RCC 7860 (cell line): ENCODE data around the gene CFDP1.
A peak's percentile ranks its signal among the peaks of the same experiment; 100 is the strongest.
"Not testable (repeated sequence)": the region's sequence is repeated elsewhere in the genome, so short reads cannot be mapped to it uniquely, and the experiment has no call there.

Source experiments
- DNase-seq: peaks from one replicate; pipeline ENCODE4 v3.0.0-alpha.2; 2015; ENCODE audit warnings: low spot score
- FAIRE-seq: peaks from 2 replicates; lab custom pipeline; 2012; peaks lifted over from hg19 to GRCh38; lab: Jason Lieb, UNC

CFDP1 gene

GRCh38 chr16:75459691-75460090 is 26.4 kb upstream of the CFDP1 start:
- no peak for FAIRE-seq

GRCh38 chr16:75458439-75458838 is 25.1 kb upstream of the CFDP1 start:
- FAIRE-seq (no peak), DNase-seq (no peak)

More at GRCh38 chr16:75459691-75460090, 26.4 kb upstream of the CFDP1 start:
- DNase-seq: no peak

DNA sequence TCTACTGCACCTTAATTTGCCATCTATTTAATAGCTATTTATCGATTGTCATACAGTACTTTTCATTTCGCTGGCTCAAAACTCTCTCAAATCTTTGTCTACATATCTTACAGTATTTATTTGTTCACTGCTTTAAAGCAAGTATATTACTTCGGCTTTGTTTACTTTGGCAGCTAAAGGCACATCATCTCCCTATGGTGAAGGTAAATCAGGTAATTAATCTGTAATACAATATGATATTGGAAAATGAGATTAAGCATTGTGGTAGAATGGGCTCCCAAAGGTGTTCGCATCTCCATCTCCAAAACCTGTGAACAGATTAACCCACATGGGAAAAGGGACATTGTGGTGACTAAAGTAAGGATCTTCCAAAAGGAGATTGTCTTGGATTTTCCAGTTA is 24.7 kb upstream of the CFDP1 start:
- FAIRE-seq: no peak
- no peak for DNase-seq

- DNase-seq (no peak), FAIRE-seq (no peak)
These were observed 24.2 kb upstream of the CFDP1 start for GRCh38 chr16:75457485-75458021.

- no peak for FAIRE-seq
- DNase-seq: no peak
These were observed 23.7 kb upstream of the CFDP1 start for GRCh38 chr16:75456971-75457370.

- DNase-seq, FAIRE-seq: not testable (repeated sequence)
These were observed 23.2 kb upstream of the CFDP1 start for GRCh38 chr16:75456486-75456885.

- FAIRE-seq: no peak
- DNase-seq: no peak
These were observed 22.4 kb upstream of the CFDP1 start for GRCh38 chr16:75455677-75456076.

- no peak for FAIRE-seq
These were observed 19.3 kb upstream of the CFDP1 start for GRCh38 chr16:75452464-75453190.

DNA sequence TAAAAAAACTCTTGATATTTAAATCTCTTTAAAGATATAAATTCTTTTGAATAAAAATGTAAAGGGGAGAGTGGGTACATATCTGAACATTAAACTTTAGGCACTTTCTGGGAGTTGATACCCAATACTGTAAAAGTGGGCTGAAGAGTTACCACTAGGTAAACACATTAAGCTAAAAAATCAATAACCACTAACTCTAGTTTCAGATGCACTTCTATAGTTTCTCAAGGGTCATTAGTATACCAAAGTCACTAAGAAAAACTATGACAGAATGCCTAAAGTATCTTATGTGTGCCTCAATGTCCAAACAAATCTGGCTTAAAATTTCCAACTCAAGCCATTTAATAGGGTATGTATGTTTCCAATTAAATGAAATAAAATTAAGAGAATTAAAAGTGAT is 13.1 kb upstream of the CFDP1 start:
- DNase-seq: no peak
- no peak for FAIRE-seq

More at GRCh38 chr16:75452464-75453190, 19.3 kb upstream of the CFDP1 start:
- DNase-seq: no peak

- FAIRE-seq (no peak), DNase-seq (no peak)
These were observed 12.0 kb upstream of the CFDP1 start for GRCh38 chr16:75445298-75445697.

DNA sequence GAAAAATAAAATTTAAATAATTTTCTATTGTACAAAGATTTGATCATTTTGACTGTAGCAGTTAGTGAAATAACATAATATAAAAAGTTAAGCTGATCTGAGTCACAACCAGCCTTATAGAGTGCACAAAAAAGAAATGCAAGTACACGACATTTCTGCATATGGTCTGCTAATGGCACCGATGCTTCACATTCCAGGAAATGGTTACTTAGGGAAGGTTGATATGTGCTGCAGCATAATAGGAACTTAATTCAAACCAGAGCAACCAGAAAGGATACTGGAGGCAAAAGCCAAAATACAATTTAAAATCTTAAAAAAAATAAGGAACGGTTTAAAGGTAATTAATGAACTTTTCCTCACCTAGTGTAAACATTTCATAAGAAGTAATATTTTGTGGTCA is 10.0 kb upstream of the CFDP1 start:
- FAIRE-seq: no peak
- no peak for DNase-seq

DNA sequence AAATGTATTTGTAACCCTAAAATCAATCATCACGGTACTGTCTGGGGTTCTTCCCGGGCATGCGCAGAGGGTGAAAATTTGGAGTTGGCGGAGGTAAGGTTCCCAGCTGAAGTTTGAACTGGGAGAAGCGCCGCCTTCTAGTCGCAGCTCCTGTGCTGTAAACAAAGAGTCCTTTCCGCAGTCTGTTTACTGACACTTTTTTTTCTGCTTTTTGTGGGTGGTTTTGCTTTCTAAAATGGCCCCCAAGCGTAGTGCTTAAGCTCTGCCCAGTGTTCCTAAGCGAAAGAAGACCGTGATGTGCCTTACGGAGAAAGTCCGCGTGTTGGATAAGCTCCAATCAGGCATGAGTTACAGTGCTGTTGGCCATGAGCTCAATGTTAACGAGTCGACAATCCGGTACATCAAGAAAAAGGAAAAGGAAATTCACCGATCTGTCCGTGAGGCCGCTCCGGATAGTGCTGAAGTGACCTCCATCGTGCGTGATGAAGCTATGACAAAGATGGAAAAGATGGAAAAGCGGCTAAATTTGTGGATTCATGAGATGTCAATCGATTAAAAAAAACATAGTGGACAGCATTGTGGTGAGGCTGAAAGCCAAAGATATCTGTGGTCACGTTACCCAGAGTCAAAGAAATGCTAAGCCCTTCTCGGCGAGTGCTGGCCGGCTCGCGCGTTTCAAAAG is 570 bp upstream of the CFDP1 start:
- DNase-seq (peak; percentile 53), FAIRE-seq (no peak)

DNA sequence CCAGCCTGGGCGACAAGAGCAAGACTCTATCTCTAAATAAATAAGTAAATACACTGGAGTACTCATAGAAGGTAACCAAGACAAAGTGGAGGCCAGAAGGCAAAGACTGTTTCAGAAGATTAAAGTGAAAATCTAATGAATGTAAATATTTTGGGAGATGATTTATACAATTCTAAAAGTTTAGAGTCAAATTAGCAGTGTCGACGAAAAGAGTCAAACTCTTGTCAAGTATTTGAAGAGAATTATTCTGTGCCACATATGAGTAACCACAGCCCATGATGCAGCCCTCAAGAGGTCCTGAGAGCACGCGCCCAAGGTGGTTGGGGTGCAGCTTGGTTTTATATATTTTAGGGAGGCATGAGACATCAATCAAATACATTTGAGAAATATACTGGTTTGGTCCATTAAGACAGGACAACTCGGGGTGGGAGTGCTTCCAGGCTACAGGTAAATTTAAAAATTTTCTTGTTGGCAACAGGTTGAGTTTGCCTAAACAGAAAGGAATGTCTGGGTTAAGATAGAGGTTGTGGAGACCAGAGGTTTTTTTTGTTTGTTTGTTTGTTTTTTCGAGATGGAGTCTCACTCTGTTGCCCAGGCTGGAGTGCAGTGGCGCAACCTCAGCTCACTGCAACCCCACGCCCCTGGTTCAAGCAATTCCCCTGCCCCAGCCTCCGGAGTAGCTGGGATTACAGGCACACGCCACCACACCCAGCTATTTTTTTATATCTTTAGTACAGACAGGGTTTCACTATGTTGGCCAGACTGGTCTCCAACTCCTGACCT is 3.5 kb downstream of the CFDP1 start:
- DNase-seq (no peak), FAIRE-seq (no peak)

- DNase-seq: peak; percentile 35
- FAIRE-seq: not testable (repeated sequence)
These were observed 6.8 kb downstream of the CFDP1 start for GRCh38 chr16:75426524-75426923.

DNA sequence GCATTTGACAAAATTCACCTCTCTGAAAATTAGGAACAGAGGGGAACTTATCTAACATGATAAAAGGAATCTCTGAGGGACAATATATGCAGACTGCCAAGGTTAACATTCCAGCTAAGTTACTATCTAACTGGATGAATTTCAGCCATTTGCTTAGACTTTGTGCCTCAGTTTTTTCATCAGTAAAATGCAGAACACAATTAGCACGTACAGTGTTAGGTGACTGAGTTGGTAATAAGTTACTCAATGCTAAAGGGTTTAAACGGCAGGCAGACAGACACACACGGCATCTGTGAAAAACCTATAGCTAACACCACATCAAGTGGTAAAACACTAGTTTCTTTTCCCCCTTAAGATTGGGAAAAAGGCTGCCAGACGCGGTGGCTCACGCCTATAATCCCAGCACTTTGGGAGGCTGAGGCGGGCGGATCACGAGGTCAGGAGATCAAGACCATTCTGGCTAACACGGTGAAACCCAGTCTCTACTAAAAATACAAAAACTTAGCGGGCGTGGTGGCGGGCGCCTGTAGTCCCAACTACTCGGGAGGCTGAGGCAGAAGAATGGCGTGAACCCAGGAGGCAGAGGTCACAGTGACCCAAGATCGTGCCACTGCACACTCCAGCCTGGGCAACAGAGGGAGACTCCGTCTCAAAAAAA is 9.1 kb downstream of the CFDP1 start:
- FAIRE-seq, DNase-seq: not testable (repeated sequence)

DNA sequence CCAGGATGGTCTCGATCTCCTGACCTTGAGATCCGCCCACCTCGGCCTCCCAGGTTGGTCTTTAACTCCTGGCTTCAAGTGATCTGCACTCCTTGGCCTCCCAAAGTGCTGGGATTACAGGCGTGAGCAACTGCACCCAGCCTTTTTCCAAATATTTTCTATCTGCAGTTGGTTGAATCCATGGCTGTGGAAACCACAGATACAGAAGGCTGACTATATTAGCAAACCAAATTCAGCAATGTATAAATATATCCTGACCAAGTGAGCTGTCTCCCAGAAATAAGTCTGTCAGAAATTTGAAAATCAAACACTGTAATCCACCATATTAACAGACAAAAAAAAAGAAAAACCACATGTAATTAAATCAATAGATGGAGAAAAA is 9.6 kb downstream of the CFDP1 start:
- DNase-seq: no peak
- no peak for FAIRE-seq

DNA sequence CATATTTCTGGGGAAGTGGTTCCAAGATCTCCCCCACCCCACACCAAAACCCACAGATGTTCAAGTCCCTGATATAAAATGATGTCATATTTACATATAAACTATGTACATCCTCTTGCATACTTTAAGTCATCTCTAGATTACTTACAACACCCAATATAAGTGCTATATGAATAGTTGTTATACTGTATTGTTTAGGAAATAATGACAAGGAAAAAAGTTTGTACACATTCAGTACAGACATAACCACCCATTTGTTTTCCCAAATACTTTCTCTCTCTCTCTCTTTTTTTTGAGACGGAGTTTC is 11.5 kb downstream of the CFDP1 start:
- no peak for FAIRE-seq
- no peak for DNase-seq

DNA sequence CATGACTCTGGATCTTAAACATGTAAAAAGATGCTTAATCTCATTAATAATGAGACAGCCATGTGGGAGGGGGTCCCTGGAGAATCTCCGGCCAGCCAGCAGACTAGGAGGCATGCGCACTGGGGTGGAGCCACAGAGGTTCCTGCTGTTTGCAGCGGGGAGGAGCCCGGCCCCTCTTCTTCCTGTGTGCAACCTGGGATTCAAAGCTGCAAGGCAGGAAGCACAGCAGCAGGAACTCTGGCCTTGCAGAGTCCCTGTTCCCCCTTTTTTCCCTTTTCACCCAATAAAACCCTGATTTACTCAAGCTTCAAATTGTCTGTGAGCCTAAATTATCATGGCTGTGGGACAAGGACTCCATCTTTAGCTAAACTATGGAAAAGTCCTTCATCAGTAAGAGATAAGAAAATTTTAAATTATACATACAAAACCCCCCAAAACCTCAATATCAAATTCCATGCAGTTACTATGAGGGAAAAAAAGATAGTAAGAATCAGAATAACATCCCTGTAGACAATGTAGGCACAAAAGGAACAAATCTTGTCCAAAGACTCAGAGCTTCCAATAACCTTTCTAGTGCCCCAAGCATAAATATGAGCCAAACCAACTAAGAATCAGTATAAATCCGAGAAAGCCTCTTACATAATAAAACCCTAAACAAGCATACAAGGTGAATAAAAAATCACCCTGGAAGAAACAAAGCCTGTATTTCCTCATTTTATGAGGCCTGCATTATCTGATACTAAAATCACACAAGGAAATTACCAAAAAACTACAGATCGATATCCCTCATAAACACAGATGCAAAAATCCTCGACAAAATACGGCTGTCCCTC is 12.1 kb downstream of the CFDP1 start:
- FAIRE-seq (no peak), DNase-seq (peak; percentile 22)

DNA sequence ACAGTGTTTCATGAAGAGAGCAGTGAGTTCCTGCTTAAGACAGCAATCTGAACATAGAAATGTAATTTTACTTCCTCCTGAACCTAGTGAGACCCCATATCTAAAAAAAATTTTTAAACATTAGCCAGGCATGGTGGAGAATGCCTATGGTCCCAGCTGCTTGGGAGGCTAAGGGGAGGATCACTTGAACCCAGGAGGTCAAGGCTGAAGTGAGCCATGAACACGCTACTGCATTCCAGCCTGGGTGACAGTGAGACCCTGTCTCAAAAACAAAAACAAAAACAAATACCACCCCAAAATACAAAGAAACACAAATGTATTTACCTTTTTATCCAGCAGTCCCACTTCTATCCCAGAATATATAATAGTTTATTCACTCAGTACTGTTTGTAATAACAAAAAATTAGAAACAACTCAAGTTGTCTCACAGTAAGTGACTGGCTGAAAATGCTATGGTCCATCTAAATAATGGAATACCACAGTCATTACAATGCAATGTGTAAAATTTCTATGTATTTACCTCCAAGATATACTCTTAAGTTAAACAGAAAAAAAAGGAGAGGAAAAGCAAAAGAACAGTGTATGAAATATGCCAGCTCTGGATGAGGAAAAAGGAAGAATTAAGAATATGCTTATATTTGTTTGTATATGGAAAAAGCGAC is 16.3 kb downstream of the CFDP1 start:
- no peak for FAIRE-seq
- DNase-seq: no peak
